Small intestine (tissue), 7 donors: ENCODE results near the gene RIPPLY3. TPM values are rescaled to one million over a fixed set of nuclear protein-coding genes. Genes with fewer than 3 reads are reported as not detected.
"Not testable (repeated sequence)": the region's sequence is repeated elsewhere in the genome, so short reads cannot be mapped to it uniquely, and the experiment has no call there.

ENCODE experiments used
- DNase-seq, 2 donors: peaks; one replicate each; pipeline versions ENCODE4 v3.0.0 to v3.0.0-alpha.2; 2013
- FAIRE-seq: peaks from 2 replicates; lab custom pipeline; 2012; peaks lifted over from hg19 to GRCh38; lab: Jason Lieb, UNC
- H3K27ac ChIP-seq, 3 donors: one replicate each; pipeline ENCODE4 v1.5.1; 2013; ENCODE audit warnings: low read length in 2 of 3, mild to moderate bottlenecking in 2 of 3, control low read depth in 1 of 3, inconsistent platforms in 1 of 3, low read depth in 1 of 3, moderate library complexity in 1 of 3
- H3K27me3 ChIP-seq, 3 donors: one replicate each; pipeline ENCODE4 v1.6.1; 2013; ENCODE audit warnings: low read length in 3 of 3, inconsistent platforms in 1 of 3; ENCODE audit not compliant: control insufficient read depth in 3 of 3, insufficient read depth in 3 of 3
- H3K36me3 ChIP-seq, 3 donors: one replicate each; pipeline ENCODE4 v1.6.1; 2013; ENCODE audit warnings: low read length in 3 of 3, inconsistent platforms in 1 of 3, low read depth in 1 of 3, mild to moderate bottlenecking in 1 of 3, moderate library complexity in 1 of 3; ENCODE audit not compliant: control insufficient read depth in 3 of 3, insufficient read depth in 2 of 3
- H3K4me1 ChIP-seq, 3 donors: one replicate each; pipeline ENCODE4 v1.6.1; 2013; ENCODE audit warnings: low read length in 2 of 3, inconsistent platforms in 1 of 3, low read depth in 1 of 3, mild to moderate bottlenecking in 1 of 3, moderate library complexity in 1 of 3; ENCODE audit not compliant: control insufficient read depth in 3 of 3, insufficient read depth in 2 of 3
- H3K4me3 ChIP-seq, 3 donors: one replicate each; pipeline ENCODE4 v1.5.1; 2013; ENCODE audit warnings: low read length in 3 of 3, control low read depth in 1 of 3, inconsistent platforms in 1 of 3, low read depth in 1 of 3, mild to moderate bottlenecking in 1 of 3, moderate library complexity in 1 of 3
- H3K9me3 ChIP-seq, 2 donors: one replicate each; pipeline ENCODE4 v1.6.1; 2013; ENCODE audit warnings: low read depth in 1 of 2, low read length in 1 of 2; ENCODE audit not compliant: control insufficient read depth in 2 of 2, insufficient read depth in 1 of 2
- WGBS, 3 donors: extraction: QIAGEN DNeasy Blood & Tissue Kit; methylation state at CpG; one replicate each; pipeline ENCODE4 v1.1.7; 2013; 5-methylcytosine and 5-hydroxymethylcytosine counted together
- polyA plus RNA-seq, 4 donors: library from polyadenylated mRNA; stranded (reverse) in 3 of 4; unstranded in 1 of 4; fragments of 200-250 nt in 3 of 4; fragments of 120-200 nt in 1 of 4; gene quantifications; one replicate each; pipeline versions ENCODE4 v1.2.1 to v1.2.3, GENCODE V29; 2013
- donor health status: healthy with polysubstance abuse.
- donor health status: control.
- donor health status: control.
- donor health status: Bipolar disorder and iron deficiency.
- donor health status: healthy.

RIPPLY3 gene
- polyA plus RNA-seq, 4 donors, result 0.07 to 0.21 TPM; not detected in 2

DNA sequence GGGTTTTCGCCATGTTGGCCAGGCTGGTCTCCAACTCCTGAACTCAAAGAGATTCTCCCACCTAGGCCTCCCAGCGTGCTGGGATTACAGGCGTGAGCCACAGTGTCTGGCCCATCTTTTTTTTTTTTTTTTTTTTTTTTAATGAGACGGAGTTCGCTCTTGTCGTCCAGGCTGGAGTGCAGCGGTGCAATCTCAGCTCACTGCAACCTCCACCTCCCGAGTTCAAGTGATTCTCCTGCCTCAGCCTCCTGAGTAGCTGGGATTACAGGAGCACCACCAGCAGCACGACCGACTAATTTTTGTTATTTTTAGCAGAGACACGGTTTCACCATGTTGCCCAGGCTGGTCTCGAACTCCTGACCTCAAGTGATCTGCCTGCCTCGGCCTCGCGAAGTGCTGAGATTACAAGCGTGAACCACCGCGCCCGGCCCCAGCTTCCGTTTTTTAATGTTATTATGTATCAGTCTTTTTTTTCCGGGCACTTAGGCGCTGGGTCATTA is 17.3 kb upstream of the RIPPLY3 start:
- FAIRE-seq, H3K9me3 ChIP-seq, H3K4me1 ChIP-seq, H3K27me3 ChIP-seq, H3K36me3 ChIP-seq, DNase-seq: not testable (repeated sequence)
- Histone ChIP-seq H3K27ac (peak overlapping the region; percentile 86 to 98 (median 91)), H3K4me3 (peak overlapping the region; percentile 61 to 70 (median 62))
- 32 to 44% (median 40%) methylated on average over 18 to 22 of the region's 22 CpGs for WGBS, 3 donors

DNA sequence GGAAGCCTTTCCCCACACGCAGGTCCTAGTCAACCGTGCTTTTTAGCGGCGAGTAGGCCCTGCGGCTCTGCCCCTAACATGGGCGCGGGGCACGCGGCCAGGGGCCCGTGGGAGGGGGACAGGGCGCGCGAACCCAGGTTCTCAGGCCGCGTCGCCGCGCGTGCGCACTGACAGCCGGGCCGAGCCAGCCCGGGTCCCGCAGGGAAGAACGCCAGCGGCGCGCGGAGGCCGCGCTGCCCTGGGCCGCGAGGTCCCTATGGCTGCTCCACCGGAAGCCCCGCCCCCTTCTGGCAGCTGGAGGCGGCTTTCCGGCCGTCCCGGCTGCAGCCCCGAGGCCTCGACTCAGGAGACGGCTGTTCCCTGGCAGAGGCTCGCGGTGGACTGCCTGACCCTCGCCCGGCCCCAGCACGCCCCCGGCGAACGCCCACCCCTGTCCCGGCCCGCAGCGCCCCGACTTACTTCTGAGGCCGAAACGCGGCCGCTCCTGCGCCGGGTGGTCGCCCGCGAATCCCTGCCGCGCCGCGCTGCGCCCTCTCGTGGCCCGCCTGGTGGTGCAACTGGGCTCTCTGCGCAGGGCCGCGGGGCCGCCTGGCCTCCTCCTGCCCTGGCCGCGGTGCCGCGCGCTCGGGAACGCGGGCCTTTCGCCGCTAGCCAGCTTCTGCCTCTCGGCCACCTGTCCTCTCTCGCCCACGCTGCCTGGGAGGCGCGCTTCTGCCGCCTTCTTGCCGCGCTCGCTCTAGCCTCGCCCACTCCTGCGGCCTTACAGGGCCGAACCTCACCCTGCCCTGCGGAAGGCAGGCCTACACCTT is 16.6 kb upstream of the RIPPLY3 start:
- Histone ChIP-seq H3K27me3 (no peaks in the 10 kb centered on the region), H3K36me3 (no peaks in the 10 kb centered on the region), H3K4me1 (peaks cover 0 to 7% (median 0%) of the 10 kb centered on the region in 3 donors), H3K27ac (peak overlapping the region; percentile 86 to 98 (median 91)), H3K4me3 (peak overlapping the region; percentile 61 to 70 (median 62)), H3K9me3 (no peaks in the 10 kb centered on the region)
- peak; percentile 91 to 97 for DNase-seq
- FAIRE-seq, result no peak
- 1 to 3% (median 2%) methylated on average over 63 to 97 of the region's 97 CpGs for WGBS, 3 donors

DNA sequence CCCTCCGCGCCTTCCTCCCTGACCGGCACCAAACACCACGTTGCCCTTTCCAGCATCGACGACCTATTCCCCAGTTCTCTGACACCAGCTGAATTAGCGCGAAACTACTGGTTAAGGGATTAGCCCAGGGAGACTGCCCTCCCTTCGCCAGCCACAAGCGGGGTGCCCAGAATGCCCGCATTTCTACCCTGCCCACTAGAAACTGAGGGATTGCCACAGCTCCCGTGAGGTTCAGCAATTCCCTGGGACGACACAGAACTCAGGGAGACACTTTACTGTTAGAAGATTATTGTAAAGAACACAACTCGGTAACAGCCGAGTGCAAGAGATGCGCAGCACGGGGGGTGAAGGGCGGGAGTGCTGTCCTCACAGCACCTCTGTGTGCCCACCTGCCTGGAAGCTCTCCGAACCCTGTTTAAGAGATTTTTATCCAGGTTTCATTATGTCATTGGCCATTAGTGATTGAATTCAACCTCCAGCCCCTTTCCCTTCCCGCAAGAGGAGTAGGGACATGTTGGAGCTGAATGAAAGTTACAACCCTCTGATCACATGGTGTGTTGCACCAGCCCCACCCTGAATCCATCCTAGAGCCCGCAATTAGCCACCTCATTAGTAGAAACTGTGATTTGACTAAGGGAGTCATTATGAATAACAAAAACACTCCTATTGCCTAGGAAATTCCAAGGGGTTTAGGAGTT is 15.8 kb upstream of the RIPPLY3 start:
- DNase-seq (no peak), FAIRE-seq (no peak)
- Histone ChIP-seq H3K4me3 (peak overlapping the region in 2 of 3 donors; percentile 18 to 70), H3K4me1 (peaks cover 0 to 7% (median 0%) of the 10 kb centered on the region in 3 donors), H3K27me3 (no peaks in the 10 kb centered on the region), H3K36me3 (no peaks in the 10 kb centered on the region), H3K27ac (peak overlapping the region in 2 of 3 donors; percentile 55 to 98), H3K9me3 (no peaks in the 10 kb centered on the region)
- 74 to 76% (median 74%) methylated on average over 20 to 21 of the region's 21 CpGs for WGBS, 3 donors

DNA sequence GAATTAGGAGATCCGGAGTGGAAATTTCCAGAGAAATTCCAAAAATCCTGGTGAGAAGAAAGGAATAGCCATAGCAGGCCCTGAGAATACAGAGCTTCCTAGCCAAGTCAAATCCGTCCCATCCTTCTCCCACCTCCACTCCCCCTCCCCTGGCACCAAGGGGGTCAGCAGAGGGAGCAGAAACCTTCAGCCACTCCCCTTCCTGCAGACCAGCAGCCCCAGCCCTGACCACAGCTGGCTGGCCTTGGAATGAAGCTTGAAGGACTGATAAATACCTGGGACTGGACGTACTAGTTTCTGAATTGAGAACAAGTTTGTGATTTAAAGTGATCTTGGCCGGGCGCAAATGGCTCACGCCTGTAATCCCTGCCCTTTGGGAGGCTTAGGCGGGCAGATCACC is 13.8 kb upstream of the RIPPLY3 start:
- FAIRE-seq, result no peak
- no peaks in the 10 kb centered on the region for H3K9me3 ChIP-seq
- no peak overlapping the region for H3K4me3 ChIP-seq
- WGBS, 3 donors, result 63 to 88% (median 70%) methylated on average over 7 of the region's 7 CpGs
- H3K36me3 ChIP-seq, result no peaks in the 10 kb centered on the region
- no peak overlapping the region for H3K27ac ChIP-seq
- DNase-seq, result no peak
- no peaks in the 10 kb centered on the region for H3K27me3 ChIP-seq
- H3K4me1 ChIP-seq, result peaks cover 0 to 7% (median 0%) of the 10 kb centered on the region in 3 donors

DNA sequence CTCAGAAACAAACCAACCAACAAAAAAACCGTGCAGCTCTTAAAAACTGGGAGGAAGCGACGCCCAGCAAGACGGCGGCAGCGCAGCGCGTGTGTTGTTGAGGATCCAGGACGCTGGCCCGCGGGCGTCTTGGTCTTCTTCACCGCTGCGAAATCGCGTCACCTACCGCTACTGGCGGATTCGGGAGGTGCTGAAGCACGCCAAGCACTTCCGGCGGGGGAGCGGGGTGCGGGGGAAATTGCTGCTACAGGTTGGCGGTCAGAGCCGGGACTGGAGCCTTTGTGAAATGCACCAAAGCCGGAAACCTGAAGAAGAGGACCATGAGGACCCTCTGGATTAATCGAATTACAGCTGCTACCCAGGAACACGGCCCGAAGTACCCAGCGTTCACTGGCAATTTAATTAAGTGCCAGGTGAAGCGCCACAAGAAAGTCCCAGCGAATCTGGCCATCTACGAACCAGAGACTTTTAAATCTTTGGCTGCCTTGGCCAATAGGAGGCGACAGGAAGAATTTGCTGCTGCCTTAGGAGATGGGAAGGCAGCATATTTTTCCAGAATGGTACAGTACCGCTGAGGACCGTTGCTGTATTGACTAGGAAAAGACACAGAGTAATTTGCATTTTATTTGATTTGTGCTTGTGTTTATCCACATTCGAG is 11.9 kb upstream of the RIPPLY3 start:
- FAIRE-seq (no peak), DNase-seq (peak; percentile 18 to 28)
- no peak overlapping the region for H3K27ac ChIP-seq
- 30 to 44% (median 42%) methylated on average over 37 to 38 of the region's 38 CpGs for WGBS, 3 donors
- no peaks in the 10 kb centered on the region for H3K9me3 ChIP-seq
- H3K4me3 ChIP-seq, result peak overlapping the region in 1 of 3 donors; percentile 32
- H3K27me3 ChIP-seq, result no peaks in the 10 kb centered on the region
- peaks cover 0 to 4% (median 0%) of the 10 kb centered on the region in 3 donors for H3K4me1 ChIP-seq
- no peaks in the 10 kb centered on the region for H3K36me3 ChIP-seq

DNA sequence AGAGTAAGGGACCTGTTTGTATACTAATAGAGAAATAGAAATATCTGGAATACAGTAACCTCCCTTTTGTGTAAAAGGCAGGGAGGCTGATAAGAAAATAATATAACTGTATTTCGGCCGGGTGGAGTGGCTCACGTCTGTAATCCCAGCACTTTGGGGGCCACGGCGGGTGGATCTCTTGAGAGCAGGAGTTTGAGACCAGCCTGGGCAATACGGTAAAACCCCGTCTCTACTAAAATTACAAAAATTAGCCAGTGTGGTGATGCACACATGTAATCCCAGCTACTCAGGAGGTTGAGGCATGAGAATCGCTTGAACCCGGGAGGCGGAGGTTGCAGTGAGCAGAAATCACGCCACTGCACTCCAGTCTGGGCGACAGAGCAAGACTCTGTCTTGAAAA is 11.2 kb upstream of the RIPPLY3 start:
- H3K27me3 ChIP-seq, H3K27ac ChIP-seq, H3K36me3 ChIP-seq, H3K9me3 ChIP-seq, DNase-seq, FAIRE-seq, H3K4me3 ChIP-seq, H3K4me1 ChIP-seq: not testable (repeated sequence)
- 93 to 95% (median 94%) methylated on average over 12 of the region's 12 CpGs for WGBS, 3 donors

DNA sequence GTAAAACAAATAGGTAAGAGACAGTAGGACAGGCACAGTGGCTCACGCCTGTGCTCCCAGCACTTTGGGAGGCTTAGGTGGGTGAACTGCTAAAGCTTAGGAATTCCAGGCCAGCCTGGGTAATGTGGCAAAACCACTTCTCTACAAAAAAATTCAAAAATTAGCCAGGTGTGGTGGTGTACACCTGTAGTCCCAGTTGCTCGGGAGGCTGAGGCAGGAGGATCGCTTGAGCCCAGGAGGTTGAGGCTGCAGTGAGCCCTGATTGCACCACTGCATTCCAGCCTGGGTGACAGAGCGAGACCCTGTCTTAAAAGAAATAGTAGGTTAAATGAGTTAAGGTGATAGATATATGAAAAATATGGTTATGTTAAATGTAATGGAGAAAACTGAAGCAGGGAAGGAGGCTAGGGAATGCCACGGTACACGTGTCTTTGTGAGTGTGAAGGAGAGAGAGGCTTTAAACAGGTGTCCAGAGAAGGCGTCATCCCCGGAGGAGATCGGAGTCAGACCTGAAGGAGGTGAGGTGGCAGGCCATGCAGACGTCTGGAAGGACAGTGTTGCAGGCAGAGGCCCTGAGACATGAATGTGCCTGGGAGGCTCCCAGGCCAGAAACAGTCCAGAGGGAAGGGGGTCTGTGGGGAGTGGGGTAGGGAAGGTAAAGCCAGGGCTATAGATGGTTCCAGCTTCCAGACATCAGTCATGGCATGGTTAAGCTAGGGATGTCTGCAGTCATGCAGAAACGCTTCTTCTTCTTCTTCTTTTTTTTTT is 7.2 kb upstream of the RIPPLY3 start:
- no peaks in the 10 kb centered on the region for H3K27me3 ChIP-seq
- no peak overlapping the region for H3K4me3 ChIP-seq
- H3K36me3 ChIP-seq, result no peaks in the 10 kb centered on the region
- DNase-seq (no peak), FAIRE-seq (no peak)
- H3K9me3 ChIP-seq, result no peaks in the 10 kb centered on the region
- no peaks in the 10 kb centered on the region for H3K4me1 ChIP-seq
- no peak overlapping the region for H3K27ac ChIP-seq
- WGBS, 3 donors, result 85 to 92% (median 91%) methylated on average over 11 of the region's 11 CpGs
